Hepatocyte (in vitro differentiated cells): ENCODE results near the gene CELSR1.

Experiments
- CTCF ChIP-seq: fragments of 200-600 bp; sonication (generic); IDR thresholded peaks from 2 replicates; pipeline ENCODE4 v1.5.1; 2016; ENCODE audit warnings: antibody characterized with exemption, mild to moderate bottlenecking; ENCODE audit not compliant: poor library complexity
- EZH2 ChIP-seq: fragments of 200-600 bp; sonication (generic); IDR thresholded peaks from 2 replicates; pipeline ENCODE4 v1.6.1; 2016; ENCODE audit warnings: antibody characterized with exemption, mild to moderate bottlenecking, borderline replicate concordance
- EZH2phosphoT487 ChIP-seq: fragments of 200-600 bp; sonication (generic); IDR thresholded peaks from one replicate; pipeline ENCODE4 v1.6.1; 2018; ENCODE audit warnings: antibody characterized with exemption, mild to moderate bottlenecking, low read depth, moderate library complexity; ENCODE audit not compliant: unreplicated experiment, severe bottlenecking

DNA sequence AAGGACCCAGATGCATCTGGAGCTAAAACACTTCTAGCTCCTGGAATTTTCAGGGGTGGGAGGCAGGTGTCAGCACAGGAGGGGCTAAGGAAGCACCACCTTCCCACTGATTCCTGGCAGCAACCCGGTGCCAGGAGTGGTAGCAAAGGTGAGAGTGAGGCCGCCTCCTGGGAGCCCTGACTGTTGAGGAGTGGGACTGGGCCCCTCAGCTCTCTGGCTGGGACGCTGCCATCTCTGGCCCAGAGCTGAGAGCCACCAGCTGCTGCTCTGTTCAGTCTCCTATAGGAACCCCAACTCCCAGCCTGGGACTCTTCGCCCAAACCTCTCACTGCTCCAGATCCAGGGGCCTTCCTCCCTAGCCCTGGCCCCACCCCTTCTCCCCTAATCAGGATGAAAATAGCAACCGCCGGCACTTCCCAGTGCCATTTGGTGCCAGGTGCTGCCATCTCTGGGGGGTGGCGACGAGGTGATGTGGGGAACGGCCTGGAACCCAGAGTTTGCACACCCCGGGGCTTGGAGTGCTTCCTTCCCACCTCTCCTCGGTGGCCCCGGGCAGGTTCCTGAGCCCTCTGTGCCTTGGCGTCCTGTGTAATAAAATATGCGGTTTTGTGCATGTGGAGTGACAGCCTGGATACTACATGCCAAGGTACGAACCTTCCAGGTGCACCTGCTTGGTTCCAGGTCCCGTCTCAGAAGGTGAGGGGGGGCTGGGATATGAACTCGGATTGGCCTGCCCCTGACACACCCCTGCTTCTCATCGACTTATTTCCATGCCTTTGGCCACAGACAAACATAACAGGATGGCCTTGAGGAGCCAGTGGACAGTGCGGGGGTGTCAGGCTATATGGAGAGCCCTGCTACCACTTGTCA lies 35.7 kb upstream of the CELSR1 start:
- TF ChIP-seq EZH2, result no peak
- no peak for TF ChIP-seq CTCF
- no peak for TF ChIP-seq EZH2phosphoT487
